Chondrocyte (in vitro differentiated cells): ENCODE measurements around the gene C15orf39. TPM values are rescaled to one million over a fixed set of nuclear protein-coding genes. Genes with fewer than 3 reads are reported as not detected.
"Not testable (repeated sequence)": the region's sequence is repeated elsewhere in the genome, so short reads cannot be mapped to it uniquely, and the experiment has no call there.

Experiments
- DNase-seq: peaks from one replicate; pipeline ENCODE4 v3.0.0; 2021; ENCODE audit warnings: mixed read lengths, low spot score
- H3K27ac Mint-ChIP-seq: one replicate; pipeline ENCODE4 v1.8.0; 2021; ENCODE audit warnings: mild to moderate bottlenecking, moderate library complexity, mixed read lengths; ENCODE audit not compliant: unreplicated experiment
- H3K27me3 Mint-ChIP-seq: 2 replicates; pipeline ENCODE4 v1.8.0; 2021; ENCODE audit warnings: low read depth, mixed read lengths
- H3K36me3 Mint-ChIP-seq: 2 replicates; pipeline ENCODE4 v1.8.0; 2021; ENCODE audit warnings: low read depth, mixed read lengths
- H3K4me1 Mint-ChIP-seq: 2 replicates; pipeline ENCODE4 v1.8.0; 2021; ENCODE audit warnings: low read depth, mild to moderate bottlenecking, mixed read lengths
- H3K4me3 Mint-ChIP-seq: one replicate; pipeline ENCODE4 v1.8.0; 2021; ENCODE audit warnings: mild to moderate bottlenecking, moderate library complexity, mixed read lengths; ENCODE audit not compliant: unreplicated experiment
- H3K9me3 Mint-ChIP-seq: 2 replicates; pipeline ENCODE4 v1.8.0; 2021; ENCODE audit warnings: low read depth, mixed read lengths
- CTCF ChIP-seq: fragments of 200-600 bp; sonication (generic); IDR thresholded peaks from 2 replicates; pipeline ENCODE4 v1.5.0; 2021; ENCODE audit warnings: antibody characterized with exemption, mild to moderate bottlenecking, moderate library complexity
- total RNA-seq: library from RNA; stranded (reverse); gene quantifications from 3 replicates; pipeline ENCODE4 v1.2.1, GENCODE V29; 2021

C15orf39 gene
- total RNA-seq, 1 donor from 2014 or later, result 33.4 TPM

GRCh38 chr15:75237316-75237982, 35.8 kb downstream of the C15orf39 start:
- H3K36me3 Mint-ChIP-seq, result no peaks in the 10 kb centered on the region
- DNase-seq, result peak; percentile 49
- H3K4me3 Mint-ChIP-seq, result no peak overlapping the region
- H3K9me3 Mint-ChIP-seq, result no peaks in the 10 kb centered on the region
- H3K4me1 Mint-ChIP-seq, result no peaks in the 10 kb centered on the region
- peaks cover 21% of the 10 kb centered on the region for H3K27me3 Mint-ChIP-seq
- no peak for TF ChIP-seq CTCF
- no peak overlapping the region for H3K27ac Mint-ChIP-seq

- no peak for TF ChIP-seq CTCF
- Mint-ChIP-seq H3K4me1 (no peaks in the 10 kb centered on the region), H3K4me3 (no peak overlapping the region), H3K36me3 (no peaks in the 10 kb centered on the region), H3K9me3 (no peaks in the 10 kb centered on the region), H3K27ac (no peak overlapping the region), H3K27me3 (peaks cover 15% of the 10 kb centered on the region)
- DNase-seq, result no peak
These were observed 36.5 kb downstream of the C15orf39 start for GRCh38 chr15:75238150-75238549.

- not testable (repeated sequence) for H3K4me1 Mint-ChIP-seq, H3K27ac Mint-ChIP-seq, H3K36me3 Mint-ChIP-seq, H3K4me3 Mint-ChIP-seq, DNase-seq, H3K9me3 Mint-ChIP-seq
- peaks cover 46% of the 10 kb centered on the region for H3K27me3 Mint-ChIP-seq
These were observed 44.1 kb downstream of the C15orf39 start for GRCh38 chr15:75245741-75246140.

- not testable (repeated sequence) for H3K4me1 Mint-ChIP-seq, H3K36me3 Mint-ChIP-seq, H3K4me3 Mint-ChIP-seq, DNase-seq, H3K9me3 Mint-ChIP-seq, H3K27ac Mint-ChIP-seq
- peaks cover 56% of the 10 kb centered on the region for H3K27me3 Mint-ChIP-seq
These were observed 47.3 kb downstream of the C15orf39 start for GRCh38 chr15:75248991-75249390.

GRCh38 chr15:75249726-75250125, 48.0 kb downstream of the C15orf39 start:
- Mint-ChIP-seq H3K36me3 (no peaks in the 10 kb centered on the region), H3K4me3 (no peak overlapping the region), H3K9me3 (no peaks in the 10 kb centered on the region), H3K27me3 (peaks cover 56% of the 10 kb centered on the region), H3K27ac (no peak overlapping the region), H3K4me1 (no peaks in the 10 kb centered on the region)
- no peak for DNase-seq
- no peak for TF ChIP-seq CTCF

GRCh38 chr15:75251343-75251742, 49.7 kb downstream of the C15orf39 start:
- H3K27ac Mint-ChIP-seq, DNase-seq, H3K36me3 Mint-ChIP-seq, H3K4me1 Mint-ChIP-seq, H3K9me3 Mint-ChIP-seq, H3K4me3 Mint-ChIP-seq: not testable (repeated sequence)
- peaks cover 49% of the 10 kb centered on the region for H3K27me3 Mint-ChIP-seq

GRCh38 chr15:75252285-75252684, 50.6 kb downstream of the C15orf39 start:
- H3K27me3 Mint-ChIP-seq, result peaks cover 43% of the 10 kb centered on the region

GRCh38 chr15:75258034-75258433, 56.4 kb downstream of the C15orf39 start, which contains the start of gene GOLGA6C:
GOLGA6C (plus strand) TSS chr15:75258334; CDS start chr15:75258599, 265 bp downstream.
- not testable (repeated sequence) for H3K27ac Mint-ChIP-seq, H3K9me3 Mint-ChIP-seq

More at GRCh38 chr15:75252285-75252684, 50.6 kb downstream of the C15orf39 start:
- not testable (repeated sequence) for H3K9me3 Mint-ChIP-seq, H3K27ac Mint-ChIP-seq, H3K4me3 Mint-ChIP-seq, H3K4me1 Mint-ChIP-seq, H3K36me3 Mint-ChIP-seq, DNase-seq
- TF ChIP-seq CTCF, result peak; percentile 34

GRCh38 chr15:75258620-75259343, 57.1 kb downstream of the C15orf39 start:
- H3K27ac Mint-ChIP-seq, H3K4me1 Mint-ChIP-seq, H3K27me3 Mint-ChIP-seq, H3K4me3 Mint-ChIP-seq, H3K9me3 Mint-ChIP-seq, DNase-seq, H3K36me3 Mint-ChIP-seq: not testable (repeated sequence)

More at GRCh38 chr15:75258034-75258433, 56.4 kb downstream of the C15orf39 start, which contains the start of gene GOLGA6C:
- H3K27me3 Mint-ChIP-seq, H3K4me1 Mint-ChIP-seq, H3K36me3 Mint-ChIP-seq, H3K4me3 Mint-ChIP-seq, DNase-seq: not testable (repeated sequence)
